ENCODE measurements around the gene PRAMEF20.
"Not testable (repeated sequence)": the region's sequence is repeated elsewhere in the genome, so short reads cannot be mapped to it uniquely, and the experiment has no call there.

Gene PRAMEF20

DNA sequence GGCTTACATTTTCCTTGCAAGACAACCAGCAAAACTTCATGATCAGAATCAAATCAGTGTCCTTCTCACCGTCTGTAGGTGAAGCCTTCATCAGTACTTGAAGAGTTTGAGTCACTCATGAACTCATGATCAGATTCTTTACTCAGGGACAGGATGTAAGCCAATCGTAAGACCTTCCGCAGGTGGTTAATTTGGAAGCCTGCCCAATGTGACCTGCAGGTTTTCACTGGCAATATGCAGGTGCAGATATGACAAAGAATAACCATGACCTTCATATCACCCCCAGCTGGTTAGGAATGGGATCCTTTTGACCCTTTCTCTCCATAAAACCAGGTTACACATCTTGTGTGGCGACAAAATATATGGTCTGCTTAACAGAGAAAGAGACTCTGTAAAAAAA lies 2.4 kb upstream of the PRAMEF20 start:
- Histone ChIP-seq H3K4me1 (ENCODE audit: control insufficient read depth in 1 of 2, insufficient read depth in 1 of 2, low read depth in 1 of 2, low read length in 1 of 2) (no peaks in the 10 kb centered on the region), H3K9me3 (no peaks in the 10 kb centered on the region), H3K27ac (no peak overlapping the region), H3K36me3 (no peaks in the 10 kb centered on the region), H3K4me3 (ENCODE audit: low read depth in 1 of 2, low read length in 1 of 2) (no peak overlapping the region), H3K27me3 (peaks cover 4% of the 10 kb centered on the region)
- TF ChIP-seq, protein P1, sequence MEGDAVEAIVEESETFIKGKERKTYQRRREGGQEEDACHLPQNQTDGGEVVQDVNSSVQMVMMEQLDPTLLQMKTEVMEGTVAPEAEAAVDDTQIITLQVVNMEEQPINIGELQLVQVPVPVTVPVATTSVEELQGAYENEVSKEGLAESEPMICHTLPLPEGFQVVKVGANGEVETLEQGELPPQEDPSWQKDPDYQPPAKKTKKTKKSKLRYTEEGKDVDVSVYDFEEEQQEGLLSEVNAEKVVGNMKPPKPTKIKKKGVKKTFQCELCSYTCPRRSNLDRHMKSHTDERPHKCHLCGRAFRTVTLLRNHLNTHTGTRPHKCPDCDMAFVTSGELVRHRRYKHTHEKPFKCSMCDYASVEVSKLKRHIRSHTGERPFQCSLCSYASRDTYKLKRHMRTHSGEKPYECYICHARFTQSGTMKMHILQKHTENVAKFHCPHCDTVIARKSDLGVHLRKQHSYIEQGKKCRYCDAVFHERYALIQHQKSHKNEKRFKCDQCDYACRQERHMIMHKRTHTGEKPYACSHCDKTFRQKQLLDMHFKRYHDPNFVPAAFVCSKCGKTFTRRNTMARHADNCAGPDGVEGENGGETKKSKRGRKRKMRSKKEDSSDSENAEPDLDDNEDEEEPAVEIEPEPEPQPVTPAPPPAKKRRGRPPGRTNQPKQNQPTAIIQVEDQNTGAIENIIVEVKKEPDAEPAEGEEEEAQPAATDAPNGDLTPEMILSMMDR (IDR thresholded peaks at IDR 0.05): no peak

DNA sequence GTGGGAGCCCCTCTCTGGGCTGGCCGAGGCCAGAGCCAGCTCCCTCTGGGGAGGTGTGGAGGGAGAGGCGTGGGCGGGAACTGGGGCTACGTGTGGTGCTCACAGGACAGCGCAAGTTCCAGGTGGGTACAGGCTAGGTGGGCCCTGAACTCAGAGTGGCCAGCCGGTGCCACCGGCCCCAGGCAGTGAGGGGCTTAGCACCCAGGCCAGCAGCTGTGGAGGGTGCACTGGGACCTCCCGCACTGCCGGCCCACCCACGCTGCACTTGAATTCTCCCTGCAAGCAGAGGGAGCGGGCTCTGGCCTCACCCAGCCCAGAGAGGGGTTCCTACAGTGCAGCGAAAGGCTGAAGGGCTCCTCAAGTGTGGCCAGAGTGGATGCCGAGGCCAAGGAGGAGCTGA lies 20.2 kb downstream of the PRAMEF20 start:
- no peaks in the 10 kb centered on the region for H3K9me3 ChIP-seq
- no peak overlapping the region for H3K27ac ChIP-seq
- TF ChIP-seq, protein P1 (IDR thresholded peaks at IDR 0.05): no peak
- no peaks in the 10 kb centered on the region for H3K4me1 ChIP-seq (ENCODE audit: control insufficient read depth in 1 of 2, insufficient read depth in 1 of 2, low read depth in 1 of 2, low read length in 1 of 2)
- no peaks in the 10 kb centered on the region for H3K36me3 ChIP-seq
- no peaks in the 10 kb centered on the region for H3K27me3 ChIP-seq
- H3K4me3 ChIP-seq (ENCODE audit: low read depth in 1 of 2, low read length in 1 of 2): no peak overlapping the region

DNA sequence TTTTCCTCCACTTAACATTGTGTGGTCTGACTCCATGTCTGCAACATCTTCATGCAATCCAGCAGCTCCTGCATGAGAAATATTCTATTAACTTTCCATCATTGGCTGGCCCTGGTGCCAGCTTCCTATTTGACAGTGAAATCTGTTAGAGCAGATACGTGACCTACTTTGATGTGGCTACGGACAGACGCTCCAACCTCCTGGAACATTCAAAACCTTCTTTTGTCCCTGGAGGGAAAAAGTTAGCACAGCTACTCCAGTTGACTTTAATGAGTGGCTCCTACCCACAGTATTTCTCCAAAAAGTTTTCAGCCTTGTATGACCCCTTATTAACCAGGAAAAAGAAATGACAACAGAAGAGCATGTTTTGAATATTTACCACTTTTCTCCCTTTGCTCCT lies 22.0 kb downstream of the PRAMEF20 start:
- H3K4me1 ChIP-seq (ENCODE audit: control insufficient read depth in 1 of 2, insufficient read depth in 1 of 2, low read depth in 1 of 2, low read length in 1 of 2): no peaks in the 10 kb centered on the region
- H3K9me3 ChIP-seq: no peaks in the 10 kb centered on the region
- TF ChIP-seq, protein P1 (IDR thresholded peaks at IDR 0.05): no peak
- no peaks in the 10 kb centered on the region for H3K27me3 ChIP-seq
- no peaks in the 10 kb centered on the region for H3K36me3 ChIP-seq
- H3K4me3 ChIP-seq (ENCODE audit: low read depth in 1 of 2, low read length in 1 of 2): no peak overlapping the region
- H3K27ac ChIP-seq: no peak overlapping the region

DNA sequence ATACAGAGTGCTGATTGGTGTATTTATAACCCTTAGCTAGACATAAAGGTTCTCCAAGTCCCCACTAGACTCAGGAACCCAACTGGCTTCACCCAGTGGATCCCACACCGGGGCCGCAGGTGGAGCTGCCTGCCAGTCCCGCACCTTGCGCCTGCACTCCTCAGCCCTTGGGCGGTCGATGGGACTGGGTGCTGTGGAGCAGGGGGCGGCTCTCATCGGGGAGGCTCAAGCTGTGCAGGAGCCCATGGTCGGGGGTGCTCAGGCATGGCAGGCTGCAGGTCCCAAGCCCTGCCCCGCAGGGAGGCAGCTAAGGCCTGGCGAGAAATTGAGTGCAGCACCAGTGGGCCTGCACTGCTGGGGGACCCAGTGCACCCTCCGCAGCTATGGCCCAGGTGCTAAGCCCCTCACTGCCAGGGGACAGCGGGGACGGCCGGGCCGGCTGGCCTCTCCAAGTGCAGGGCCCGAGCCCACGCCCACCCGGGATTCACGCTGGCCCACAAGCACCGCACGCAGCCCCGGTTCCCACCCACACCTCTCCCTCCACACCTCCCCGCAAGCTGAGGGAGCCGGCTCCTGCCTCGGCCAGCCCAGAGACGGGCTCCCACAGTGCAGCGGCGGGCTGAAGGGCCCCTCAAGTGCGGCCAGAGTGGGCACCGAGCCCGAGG lies 23.6 kb downstream of the PRAMEF20 start:
- not testable (repeated sequence) for H3K4me3 ChIP-seq (ENCODE audit: low read depth in 1 of 2, low read length in 1 of 2); H3K27me3 ChIP-seq; H3K9me3 ChIP-seq; H3K27ac ChIP-seq; H3K36me3 ChIP-seq; H3K4me1 ChIP-seq (ENCODE audit: control insufficient read depth in 1 of 2, insufficient read depth in 1 of 2, low read depth in 1 of 2, low read length in 1 of 2)

DNA sequence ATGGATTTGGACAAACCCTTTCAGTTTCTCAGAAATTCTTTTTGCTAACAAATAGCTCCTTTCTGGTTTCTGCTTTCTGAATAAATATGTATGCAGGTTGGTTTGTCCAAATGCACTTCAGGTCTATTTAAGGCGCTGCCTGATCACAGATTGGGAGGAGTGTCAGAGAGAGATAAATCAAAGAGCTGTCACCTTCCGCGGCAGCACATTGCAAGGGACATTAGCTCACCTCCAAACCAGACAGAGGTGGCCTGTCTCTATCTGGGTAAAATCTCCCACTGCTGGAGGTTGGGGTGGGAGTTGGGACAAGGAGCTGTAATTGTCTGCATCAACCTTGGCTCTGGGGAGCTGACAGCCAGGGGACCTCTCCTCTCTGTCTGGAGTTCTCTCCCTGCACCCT lies 25.2 kb downstream of the PRAMEF20 start:
- Histone ChIP-seq H3K4me3 (ENCODE audit: low read depth in 1 of 2, low read length in 1 of 2) (no peak overlapping the region), H3K9me3 (no peaks in the 10 kb centered on the region), H3K27ac (no peak overlapping the region), H3K36me3 (no peaks in the 10 kb centered on the region), H3K4me1 (ENCODE audit: control insufficient read depth in 1 of 2, insufficient read depth in 1 of 2, low read depth in 1 of 2, low read length in 1 of 2) (no peaks in the 10 kb centered on the region), H3K27me3 (no peaks in the 10 kb centered on the region)
- TF ChIP-seq, protein P1 (IDR thresholded peaks at IDR 0.05): no peak

DNA sequence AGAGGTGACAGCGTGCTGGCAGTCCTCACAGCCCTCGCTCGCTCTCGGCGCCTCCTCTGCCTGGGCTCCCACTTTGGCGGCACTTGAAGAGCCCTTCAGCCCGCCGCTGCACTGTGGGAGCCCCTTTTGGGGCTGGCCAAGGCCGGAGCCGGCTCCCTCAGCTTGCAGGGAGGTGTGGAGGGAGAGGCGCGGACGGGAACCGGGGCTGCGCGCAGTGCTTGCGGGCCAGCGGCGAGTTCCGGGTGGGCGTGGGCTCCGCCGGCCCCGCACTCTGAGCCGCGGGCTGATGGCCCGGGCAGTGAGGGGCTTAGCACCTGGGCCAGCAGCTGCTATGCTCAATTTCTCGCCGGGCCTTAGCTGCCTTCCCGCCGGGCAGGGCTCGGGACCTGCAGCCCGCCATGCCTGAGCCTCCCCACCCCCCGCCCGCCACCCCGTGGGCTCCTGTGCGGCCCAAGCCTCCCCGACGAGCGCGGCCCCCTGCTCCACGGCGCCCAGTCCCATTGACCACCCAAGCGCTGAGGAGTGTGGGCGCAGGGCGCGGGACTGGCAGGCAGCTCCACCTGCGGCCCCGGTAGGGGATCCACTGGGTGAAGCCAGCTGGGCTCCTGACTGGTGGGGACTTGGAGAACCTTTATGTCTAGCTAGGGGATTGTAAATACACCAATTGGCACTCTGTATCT lies 29.0 kb downstream of the PRAMEF20 start:
- not testable (repeated sequence) for H3K36me3 ChIP-seq; H3K27me3 ChIP-seq; H3K27ac ChIP-seq; H3K4me3 ChIP-seq (ENCODE audit: low read depth in 1 of 2, low read length in 1 of 2); H3K4me1 ChIP-seq (ENCODE audit: control insufficient read depth in 1 of 2, insufficient read depth in 1 of 2, low read depth in 1 of 2, low read length in 1 of 2); H3K9me3 ChIP-seq
